Upper lobe of left lung (tissue), 6 donors: ENCODE measurements around the gene ALDH1A1. TPM values are rescaled to one million over a fixed set of nuclear protein-coding genes. Genes with fewer than 3 reads are reported as not detected.

Experiments used
- ATAC-seq, 2 donors: fragments of 200-7000 bp; cut with Tn5 transposase; one replicate each; pipeline ENCODE4 v1.9.1; 2022; ENCODE audit warnings: mild to moderate bottlenecking in 2 of 2, moderate library complexity in 2 of 2; ENCODE audit not compliant: low FRiP score in 2 of 2
- DNase-seq, 2 donors: peaks; one replicate each; pipeline ENCODE4 v3.0.0-alpha.2; 2019 to 2020
- H3K27ac ChIP-seq, 4 donors: fragments of 200-600 bp; sonication (generic); one replicate each; pipeline ENCODE4 v1.5.1; 2016 to 2019
- H3K27me3 ChIP-seq, 4 donors: fragments of 200-600 bp; sonication (generic); one replicate each; pipeline ENCODE4 v1.5.1; 2017 to 2019
- H3K36me3 ChIP-seq, 4 donors: fragments of 200-600 bp; sonication (generic); one replicate each; pipeline ENCODE4 v1.5.1; 2016 to 2019
- H3K4me1 ChIP-seq, 4 donors: fragments of 200-600 bp; sonication (generic); one replicate each; pipeline ENCODE4 v1.5.1; 2018 to 2019
- H3K4me3 ChIP-seq, 4 donors: fragments of 200-600 bp; sonication (generic); one replicate each; pipeline ENCODE4 v1.5.1; 2017 to 2019; ENCODE audit warnings: mild to moderate bottlenecking in 2 of 4, moderate library complexity in 1 of 4
- H3K9me3 ChIP-seq, 4 donors: fragments of 200-600 bp; sonication (generic); one replicate each; pipeline ENCODE4 v1.5.1; 2018 to 2019
- CTCF ChIP-seq, 6 experiments: fragments of 450-650 bp in 4 of 6; fragments of 200-600 bp in 2 of 6; sonication (generic) in 2 of 6; IDR thresholded peaks; one replicate each; pipeline ENCODE4 v1.5.1; 2016 to 2019; ENCODE audit warnings: antibody characterized with exemption in 6 of 6
- EP300 ChIP-seq, 4 donors: sonication (generic); formaldehyde crosslinking; IDR thresholded peaks; one replicate each; pipeline ENCODE4 v1.5.1; 2017; ENCODE audit warnings: antibody characterized with exemption in 4 of 4, control low read depth in 2 of 4
- POLR2A ChIP-seq, 4 donors: fragments of 450-650 bp; IDR thresholded peaks; one replicate each; pipeline ENCODE4 v1.5.1; 2016 to 2017; ENCODE audit warnings: antibody characterized with exemption in 4 of 4, mild to moderate bottlenecking in 2 of 4
- POLR2AphosphoS5 ChIP-seq, 2 donors: sonication (generic); formaldehyde crosslinking; IDR thresholded peaks; one replicate each; pipeline ENCODE4 v1.5.1; 2017; ENCODE audit warnings: antibody characterized with exemption in 2 of 2
- WGBS, 2 donors: methylation state at CpG; one replicate each; pipeline ENCODE4 v1.1.5; 2017 to 2018; 5-methylcytosine and 5-hydroxymethylcytosine counted together
- total RNA-seq, 6 donors: library from RNA; depleted of rRNA in 4 of 6; stranded (reverse); fragments of >200 nt in 4 of 6; gene quantifications; one replicate each; pipeline versions ENCODE4 v1.1.0 to v1.2.1, GENCODE V29; 2016 to 2021
- donor health status: DM: no; HTN: no; CAD: no; lungs with moderate emphysema.
- donor health status: DM: no; HTN: yes; CAD: no; lungs with severe emphysema.

The ALDH1A1 gene
- total RNA-seq, 6 donors from 2014 or later, result 81.7 to 230 (median 137) TPM

- Histone ChIP-seq H3K4me3 (no peak overlapping the region), H3K27ac (no peak overlapping the region), H3K27me3 (no peaks in the 10 kb centered on the region), H3K36me3 (no peaks in the 10 kb centered on the region), H3K9me3 (no peaks in the 10 kb centered on the region), H3K4me1 (no peaks in the 10 kb centered on the region)
- WGBS, 2 donors, result 90 to 93% methylated on average over 6 of the region's 6 CpGs
- ATAC-seq, result no peak
- TF ChIP-seq EP300 (IDR thresholded peaks at IDR 0.05) (no peak), POLR2AphosphoS5 (IDR thresholded peaks at IDR 0.05) (no peak)
- no peak for DNase-seq
These were observed 70.6 kb downstream of the ALDH1A1 start for GRCh38 chr9:72882117-72882775.

- Histone ChIP-seq H3K27ac (no peak overlapping the region), H3K4me1 (no peaks in the 10 kb centered on the region), H3K36me3 (no peaks in the 10 kb centered on the region), H3K9me3 (no peaks in the 10 kb centered on the region), H3K4me3 (no peak overlapping the region), H3K27me3 (no peaks in the 10 kb centered on the region)
- TF ChIP-seq POLR2AphosphoS5 (IDR thresholded peaks at IDR 0.05) (no peak), POLR2A (IDR thresholded peaks at IDR 0.05) (no peak), CTCF (IDR thresholded peaks at IDR 0.05) (no peak), EP300 (IDR thresholded peaks at IDR 0.05) (no peak)
- DNase-seq, result no peak
- 73 to 79% methylated on average over 2 of the region's 2 CpGs for WGBS, 2 donors
- no peak for ATAC-seq
These were observed 72.0 kb downstream of the ALDH1A1 start for GRCh38 chr9:72880821-72881220.

GRCh38 chr9:72875221-72875620, 77.6 kb downstream of the ALDH1A1 start:
- Histone ChIP-seq H3K9me3 (no peaks in the 10 kb centered on the region), H3K4me1 (peaks cover 0 to 5% (median 0%) of the 10 kb centered on the region in 4 donors)

GRCh38 chr9:72874344-72874743, 78.5 kb downstream of the ALDH1A1 start:
- 93 to 94% methylated on average over 2 of the region's 2 CpGs for WGBS, 2 donors

More at GRCh38 chr9:72875221-72875620, 77.6 kb downstream of the ALDH1A1 start:
- Histone ChIP-seq H3K36me3 (no peaks in the 10 kb centered on the region), H3K27ac (no peak overlapping the region), H3K4me3 (no peak overlapping the region), H3K27me3 (no peaks in the 10 kb centered on the region)
- DNase-seq (no peak), ATAC-seq (no peak)
- TF ChIP-seq CTCF (IDR thresholded peaks at IDR 0.05) (no peak), POLR2AphosphoS5 (IDR thresholded peaks at IDR 0.05) (no peak), EP300 (IDR thresholded peaks at IDR 0.05) (no peak), POLR2A (IDR thresholded peaks at IDR 0.05) (no peak)

GRCh38 chr9:72873456-72873855, 79.4 kb downstream of the ALDH1A1 start:
- Histone ChIP-seq H3K36me3 (no peaks in the 10 kb centered on the region), H3K4me1 (peaks cover 0 to 5% (median 0%) of the 10 kb centered on the region in 4 donors), H3K27ac (no peak overlapping the region), H3K9me3 (no peaks in the 10 kb centered on the region), H3K4me3 (no peak overlapping the region), H3K27me3 (no peaks in the 10 kb centered on the region)
- DNase-seq, result no peak
- WGBS, 2 donors, result 57 to 65% methylated on average over 1 of the region's 1 CpG
- TF ChIP-seq EP300 (IDR thresholded peaks at IDR 0.05) (no peak), POLR2A (IDR thresholded peaks at IDR 0.05) (no peak)
- no peak for ATAC-seq

More at GRCh38 chr9:72874344-72874743, 78.5 kb downstream of the ALDH1A1 start:
- DNase-seq (no peak), ATAC-seq (no peak)
- Histone ChIP-seq H3K9me3 (no peaks in the 10 kb centered on the region), H3K27me3 (no peaks in the 10 kb centered on the region), H3K27ac (no peak overlapping the region), H3K4me3 (no peak overlapping the region), H3K36me3 (no peaks in the 10 kb centered on the region), H3K4me1 (peaks cover 0 to 5% (median 0%) of the 10 kb centered on the region in 4 donors)
- TF ChIP-seq CTCF (IDR thresholded peaks at IDR 0.05) (no peak), POLR2A (IDR thresholded peaks at IDR 0.05) (no peak), EP300 (IDR thresholded peaks at IDR 0.05) (no peak), POLR2AphosphoS5 (IDR thresholded peaks at IDR 0.05) (no peak)

GRCh38 chr9:72872718-72873117, 80.1 kb downstream of the ALDH1A1 start:
- no peaks in the 10 kb centered on the region for H3K9me3 ChIP-seq
- no peak overlapping the region for H3K4me3 ChIP-seq
- WGBS, 2 donors, result 77% methylated on average over 2 of the region's 2 CpGs
- H3K27ac ChIP-seq, result no peak overlapping the region
- no peak for DNase-seq
- no peak for TF ChIP-seq POLR2A (IDR thresholded peaks at IDR 0.05)
- no peaks in the 10 kb centered on the region for H3K36me3 ChIP-seq
- peaks cover 0 to 5% (median 0%) of the 10 kb centered on the region in 4 donors for H3K4me1 ChIP-seq
- H3K27me3 ChIP-seq, result no peaks in the 10 kb centered on the region
- ATAC-seq, result no peak
